Panc1 (cell line): ENCODE results near the gene DNAJB8.

Experiments
- SIN3A ChIP-seq: IDR thresholded peaks from 2 replicates; pipeline ENCODE4 v1.6.1; 2012; ENCODE audit warnings: low read depth, mild to moderate bottlenecking, low read length, moderate library complexity, borderline replicate concordance; ENCODE audit not compliant: insufficient read depth
- TCF7L2 ChIP-seq: IDR thresholded peaks from 2 replicates; pipeline ENCODE4 v1.6.1; 2011; ENCODE audit warnings: mild to moderate bottlenecking, low read depth, low read length, inconsistent platforms

GRCh38 chr3:128454310-128454618 is 12.4 kb downstream of the DNAJB8 start:
- TF ChIP-seq TCF7L2 (no peak), SIN3A (no peak)
